Left lung (tissue), 10 donors: ENCODE measurements around the gene RGS7BP. TPM values are rescaled to one million over a fixed set of nuclear protein-coding genes. Genes with fewer than 3 reads are reported as not detected.

Experiments used
- ATAC-seq: fragments of 200-7000 bp; cut with Tn5 transposase; one replicate; pipeline ENCODE4 v1.9.1; 2020; ENCODE audit warnings: moderate library complexity
- DNase-seq, 4 donors: peaks; one replicate each; pipeline ENCODE4 v3.0.0-alpha.2; 2013 to 2020
- H3K27ac ChIP-seq, 2 donors: fragments of 200-600 bp; sonication (generic) in 1 of 2; one replicate each; pipeline versions ENCODE4 v1.5.0 to v1.8.0; 2020 to 2021
- H3K27me3 ChIP-seq, 2 donors: fragments of 200-600 bp; sonication (generic) in 1 of 2; one replicate each; pipeline versions ENCODE4 v1.5.0 to v1.8.0; 2020 to 2021
- H3K36me3 ChIP-seq, 2 donors: fragments of 200-600 bp; sonication (generic) in 1 of 2; one replicate each; pipeline versions ENCODE4 v1.5.0 to v1.8.0; 2020 to 2021
- H3K4me1 ChIP-seq, 2 donors: fragments of 200-600 bp; one replicate each; pipeline ENCODE4 v1.8.0; 2021
- H3K4me3 ChIP-seq, 2 donors: fragments of 200-600 bp; sonication (generic) in 1 of 2; one replicate each; pipeline versions ENCODE4 v1.5.0 to v1.8.0; 2020 to 2021; ENCODE audit warnings: mild to moderate bottlenecking in 1 of 2
- H3K9me3 ChIP-seq, 2 donors: fragments of 200-600 bp; sonication (generic) in 1 of 2; one replicate each; pipeline versions ENCODE4 v1.5.0 to v1.8.0; 2020 to 2021
- CTCF ChIP-seq, 2 donors: fragments of 200-600 bp; sonication (generic) in 1 of 2; IDR thresholded peaks; one replicate each; pipeline versions ENCODE4 v1.5.0 to v1.8.0; 2021; ENCODE audit warnings: antibody characterized with exemption in 2 of 2
- intact Hi-C, 2 donors: fragments of 100-400 bp; cut with DNase I; formaldehyde crosslinking; loops; one replicate each; pipeline versions ENCODE4 v1.11.2 to v1.14.2; 2022
- polyA plus RNA-seq, 6 donors: library from polyadenylated mRNA; unstranded; fragments of 120-200 nt; gene quantifications; one replicate each; pipeline ENCODE4 v1.2.1, GENCODE V29; 2013; ENCODE audit not compliant: insufficient read length in 6 of 6
- total RNA-seq, 2 donors: library from RNA; stranded (reverse); fragmentation: NEBNext Ultra II Directional; extraction: Animal tissue kit (Norgen Biotek cat#: 25700); gene quantifications; one replicate each; pipeline ENCODE4 v1.2.1, GENCODE V29; 2021
- donor health status: DM: no; HTN: yes; CAD: no.
- donor health status: DM: no; HTN: no; CAD: no.

RGS7BP gene
- total and polyA plus RNA-seq, 8 donors = 1.6 to 28.9 (median 21.9) TPM

GRCh38 chr5:64659289-64659688, 153.5 kb downstream of the RGS7BP start:
- no peaks in the 10 kb centered on the region for H3K36me3 ChIP-seq
- intact Hi-C loops = no loop called here
- TF ChIP-seq CTCF (IDR thresholded peaks at IDR 0.05) = no peak

More at GRCh38 chr5:64659289-64659688, 153.5 kb downstream of the RGS7BP start:
- Histone ChIP-seq H3K27me3 (peaks cover 0 to 5% of the 10 kb centered on the region in 2 donors), H3K9me3 (peaks cover 0 to 6% of the 10 kb centered on the region in 2 donors), H3K4me3 (no peak overlapping the region), H3K4me1 (no peaks in the 10 kb centered on the region), H3K27ac (no peak overlapping the region)
- DNase-seq (peak in 2 of 4 donors; percentile 63 to 79), ATAC-seq (no peak)

Other genes starting within 250 kb of the RGS7BP start
- under 1 TPM in 1 of 2 donors, not detected in 1; 0.45 TPM for gene SHISAL2B, start 184.5 kb downstream of the RGS7BP start, total RNA-seq
- 10 to 100 TPM in 1 of 6 donors, 1 to 10 TPM in 5; 7.4 to 15.2 (median 8.2) TPM for gene SHISAL2B, start 184.5 kb downstream of the RGS7BP start, polyA plus RNA-seq